ENCODE results near the gene NCDN. TPM values are rescaled to one million over a fixed set of nuclear protein-coding genes. Genes with fewer than 3 reads are reported as not detected.
"Not testable (repeated sequence)": the region's sequence is repeated elsewhere in the genome, so short reads cannot be mapped to it uniquely, and the experiment has no call there.

The NCDN gene
- total RNA-seq, 2 donors from 2014 or later: 8.6 to 11.2 TPM

- no peak for ATAC-seq
These were observed 7.5 kb downstream of the NCDN start for GRCh38 chr1:35564884-35565741.

DNA sequence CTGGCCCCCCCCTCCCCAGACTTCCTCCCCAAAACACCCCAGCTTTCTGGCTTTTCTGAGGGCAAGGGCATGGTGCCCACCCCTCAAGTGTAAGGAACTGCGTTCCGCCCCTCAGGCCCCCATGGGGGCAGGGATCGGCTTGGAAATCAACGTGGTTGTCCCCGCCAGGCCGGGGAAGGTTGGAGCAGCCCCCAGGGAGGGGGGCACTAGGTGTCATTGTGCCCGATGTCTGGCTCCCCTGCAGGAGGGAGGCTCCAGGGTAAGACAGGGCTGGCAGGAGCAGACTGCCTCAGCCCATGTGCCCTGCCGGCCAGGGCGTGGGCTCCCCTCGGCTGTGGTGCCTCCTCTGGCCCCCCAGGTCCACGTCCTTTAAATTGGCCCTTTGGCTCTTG lies 8.1 kb downstream of the NCDN start:
- no peak for ATAC-seq
- intact Hi-C loops (cut with DNase I, micrococcal nuclease): loop anchor here (5.0 to 10.0 kb wide), 3 partner anchors 111 to 162 kb away; partner anchors contain the start of gene C1orf216 (in 1 of the 2)
- DNase-seq: no peak

More at GRCh38 chr1:35564884-35565741, 7.5 kb downstream of the NCDN start:
- intact Hi-C loops (cut with DNase I, micrococcal nuclease): loop anchor here (5.0 to 10.0 kb wide), 4 partner anchors 110 to 162 kb away; partner anchors contain the start of gene C1orf216 (in 1 of the 2)
- no peak for DNase-seq

GRCh38 chr1:35567947-35568558 lies 10.5 kb downstream of the NCDN start:
- no peak for DNase-seq
- intact Hi-C loops (cut with DNase I, micrococcal nuclease): loop anchor here (5.0 to 10.0 kb wide), 3 partner anchors 113 to 159 kb away; partner anchors contain the start of gene C1orf216 (in 1 of the 2)
- ATAC-seq: no peak

DNA sequence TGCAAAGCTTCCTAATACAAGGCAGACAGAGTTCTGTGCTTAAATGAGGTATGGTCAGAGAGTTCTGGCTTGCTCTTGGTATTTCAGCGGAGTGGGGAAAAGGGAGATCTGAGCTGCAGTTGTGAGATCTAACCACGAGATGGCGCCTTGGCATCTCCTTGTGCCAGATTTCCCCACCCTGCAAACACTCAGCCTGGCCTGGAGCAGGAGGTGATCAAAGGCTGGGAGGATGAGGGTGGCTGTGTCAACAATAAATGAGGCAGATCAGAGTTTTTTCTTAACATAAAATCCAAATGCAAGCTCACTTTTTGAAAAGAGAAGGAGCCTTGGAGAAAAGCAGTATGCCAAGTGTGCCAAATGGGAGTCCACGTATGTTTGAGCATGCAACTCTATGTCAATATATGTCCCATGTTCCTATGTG lies 11.4 kb downstream of the NCDN start:
- intact Hi-C loops (cut with DNase I, micrococcal nuclease): loop anchor here (5.0 to 10.0 kb wide), 3 partner anchors 114 to 158 kb away; partner anchors contain the start of gene C1orf216 (in 1 of the 2)
- ATAC-seq: peak; percentile 65

DNA sequence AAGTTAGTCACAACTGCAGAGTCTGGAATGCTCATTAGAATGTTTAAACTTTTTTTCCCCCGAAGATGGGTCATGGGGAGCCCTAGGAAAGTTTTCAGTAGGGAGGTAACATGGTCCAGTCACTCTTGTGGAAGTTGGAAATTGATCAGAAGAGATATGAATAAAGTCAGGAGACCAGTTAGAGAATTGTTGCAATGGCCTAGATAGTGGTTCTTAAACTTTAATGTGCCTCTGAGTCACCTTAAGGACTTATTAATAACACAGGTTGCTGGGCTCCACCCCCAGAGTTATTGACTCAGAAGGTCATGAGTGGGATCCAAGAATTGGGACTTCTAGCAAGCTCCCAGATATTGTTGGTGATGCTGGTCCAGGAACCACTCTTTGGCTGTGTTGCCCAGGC lies 12.3 kb downstream of the NCDN start:
- no peak for ATAC-seq
- intact Hi-C loops (cut with DNase I, micrococcal nuclease): loop anchor here (5.0 to 10.0 kb wide), 3 partner anchors 115 to 157 kb away; partner anchors contain the start of gene C1orf216 (in 1 of the 2)
- DNase-seq: no peak

More for the DNA sequence above, 11.4 kb downstream of the NCDN start:
- DNase-seq: peak in 1 of 2 donors; percentile 73

DNA sequence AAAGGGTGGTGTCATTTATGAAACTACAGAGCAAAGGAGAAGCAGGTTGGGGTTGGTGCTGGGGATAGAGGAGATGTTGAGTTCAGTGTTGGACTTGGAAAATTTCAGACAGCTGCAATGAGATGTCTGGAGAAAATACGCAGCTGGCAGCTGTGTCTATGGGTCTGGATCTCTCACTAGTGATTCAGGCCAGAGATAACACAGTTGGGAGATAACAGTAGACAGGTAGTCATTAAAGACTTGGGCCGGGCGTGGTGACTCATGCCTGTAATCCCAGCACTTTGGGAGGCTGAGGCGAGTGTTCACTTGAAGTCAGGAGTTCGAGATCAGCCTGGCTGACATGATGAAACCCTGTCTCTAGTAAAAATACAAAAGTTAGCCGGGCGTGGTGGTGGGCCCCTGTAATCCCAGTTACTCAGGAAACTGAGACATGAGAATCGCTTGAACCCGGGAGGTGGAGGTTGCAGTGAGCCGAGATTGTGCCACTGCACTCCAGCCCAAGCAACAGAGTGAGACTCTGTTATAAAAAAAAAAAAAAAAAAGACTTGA lies 13.1 kb downstream of the NCDN start:
- intact Hi-C loops (cut with DNase I, micrococcal nuclease): no loop called here
- no peak for DNase-seq
- ATAC-seq: no peak

GRCh38 chr1:35571263-35571662 lies 13.7 kb downstream of the NCDN start:
- intact Hi-C loops (cut with DNase I, micrococcal nuclease): no loop called here
- DNase-seq (no peak), ATAC-seq (no peak)

- intact Hi-C loops (cut with DNase I, micrococcal nuclease): no loop called here
- no peak for DNase-seq
- no peak for ATAC-seq
These were observed 14.7 kb downstream of the NCDN start for GRCh38 chr1:35572296-35572695.

- intact Hi-C loops (cut with DNase I, micrococcal nuclease): no loop called here
- DNase-seq: peak; percentile 46 to 76
- peak; percentile 72 for ATAC-seq
These were observed 15.9 kb downstream of the NCDN start, which contains the start of gene TFAP2E for GRCh38 chr1:35573198-35574124. Gene TFAP2E (plus strand): TSS chr1:35573314. CDS start chr1:35573578, 264 bp downstream.

DNA sequence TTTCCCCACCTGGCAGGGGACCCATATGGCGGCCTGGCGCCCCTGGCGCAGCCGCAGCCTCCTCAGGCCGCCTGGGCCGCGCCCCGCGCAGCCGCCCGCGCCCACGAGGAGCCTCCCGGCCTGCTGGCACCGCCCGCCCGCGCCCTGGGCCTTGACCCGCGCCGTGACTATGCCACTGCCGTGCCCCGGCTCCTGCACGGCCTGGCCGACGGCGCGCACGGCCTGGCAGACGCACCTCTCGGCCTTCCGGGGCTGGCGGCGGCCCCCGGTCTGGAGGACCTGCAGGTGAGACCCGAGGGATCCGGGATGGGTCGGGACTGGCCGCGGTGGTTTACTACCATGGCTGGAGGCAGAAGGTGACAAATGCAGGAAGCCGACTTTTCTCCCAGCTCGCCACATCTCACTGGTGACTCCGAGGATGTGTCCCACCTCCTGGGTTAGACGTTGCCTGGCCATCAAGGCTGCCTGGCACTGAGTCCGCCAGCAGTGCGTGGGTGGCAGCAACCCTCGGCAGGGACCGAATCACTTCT lies 16.6 kb downstream of the NCDN start:
- ATAC-seq: peak; percentile 26
- DNase-seq: no peak
- intact Hi-C loops (cut with DNase I, micrococcal nuclease): no loop called here

GRCh38 chr1:35574655-35575415 lies 17.2 kb downstream of the NCDN start:
- intact Hi-C loops (cut with DNase I, micrococcal nuclease): no loop called here
- ATAC-seq: peak; percentile 34
- DNase-seq: no peak

DNA sequence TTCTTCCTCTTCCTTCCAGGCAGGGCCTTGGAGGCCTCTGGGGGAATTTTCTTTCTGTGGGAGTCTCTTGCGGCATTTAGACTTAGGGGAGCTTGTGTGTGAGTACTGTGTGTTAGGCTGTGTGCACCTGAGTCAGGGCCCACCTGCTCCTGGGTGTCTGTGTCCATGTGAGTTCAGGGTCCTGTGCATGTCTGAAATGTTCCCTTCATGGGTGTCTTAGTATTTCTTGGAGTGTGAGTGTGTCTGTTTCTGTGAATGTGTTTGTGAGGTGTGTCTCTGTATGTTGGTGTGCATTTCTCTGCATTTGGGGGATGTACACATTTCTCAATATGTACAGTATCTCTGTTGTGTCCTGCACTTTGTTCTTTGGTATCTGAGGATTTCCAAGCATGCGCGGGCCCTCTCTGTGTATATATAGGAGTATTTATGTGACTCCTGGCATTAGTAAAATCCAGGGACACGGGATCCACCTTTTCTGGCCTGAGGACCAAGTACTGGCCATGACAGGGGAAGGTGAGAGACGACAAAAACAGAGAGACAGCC lies 17.9 kb downstream of the NCDN start:
- intact Hi-C loops (cut with DNase I, micrococcal nuclease): no loop called here
- DNase-seq (no peak), ATAC-seq (no peak)

GRCh38 chr1:35576061-35576765 lies 18.6 kb downstream of the NCDN start:
- no peak for DNase-seq

DNA sequence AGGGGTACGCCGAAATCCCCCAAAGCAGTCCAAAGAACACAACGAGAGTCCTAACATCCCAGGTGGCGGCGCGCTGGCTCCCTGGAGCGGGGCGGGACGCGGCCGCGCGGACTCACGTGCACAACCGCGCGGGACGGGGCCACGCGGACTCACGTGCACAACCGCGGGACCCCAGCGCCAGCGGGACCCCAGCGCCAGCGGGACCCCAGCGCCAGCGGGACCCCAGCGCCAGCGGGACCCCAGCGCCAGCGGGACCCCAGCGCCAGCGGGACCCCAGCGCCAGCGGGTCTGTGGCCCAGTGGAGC lies 19.1 kb downstream of the NCDN start:
- ATAC-seq; intact Hi-C loops (cut with DNase I, micrococcal nuclease); DNase-seq: not testable (repeated sequence)

More at GRCh38 chr1:35576061-35576765, 18.6 kb downstream of the NCDN start:
- intact Hi-C loops (cut with DNase I, micrococcal nuclease): no loop called here
- ATAC-seq: no peak

DNA sequence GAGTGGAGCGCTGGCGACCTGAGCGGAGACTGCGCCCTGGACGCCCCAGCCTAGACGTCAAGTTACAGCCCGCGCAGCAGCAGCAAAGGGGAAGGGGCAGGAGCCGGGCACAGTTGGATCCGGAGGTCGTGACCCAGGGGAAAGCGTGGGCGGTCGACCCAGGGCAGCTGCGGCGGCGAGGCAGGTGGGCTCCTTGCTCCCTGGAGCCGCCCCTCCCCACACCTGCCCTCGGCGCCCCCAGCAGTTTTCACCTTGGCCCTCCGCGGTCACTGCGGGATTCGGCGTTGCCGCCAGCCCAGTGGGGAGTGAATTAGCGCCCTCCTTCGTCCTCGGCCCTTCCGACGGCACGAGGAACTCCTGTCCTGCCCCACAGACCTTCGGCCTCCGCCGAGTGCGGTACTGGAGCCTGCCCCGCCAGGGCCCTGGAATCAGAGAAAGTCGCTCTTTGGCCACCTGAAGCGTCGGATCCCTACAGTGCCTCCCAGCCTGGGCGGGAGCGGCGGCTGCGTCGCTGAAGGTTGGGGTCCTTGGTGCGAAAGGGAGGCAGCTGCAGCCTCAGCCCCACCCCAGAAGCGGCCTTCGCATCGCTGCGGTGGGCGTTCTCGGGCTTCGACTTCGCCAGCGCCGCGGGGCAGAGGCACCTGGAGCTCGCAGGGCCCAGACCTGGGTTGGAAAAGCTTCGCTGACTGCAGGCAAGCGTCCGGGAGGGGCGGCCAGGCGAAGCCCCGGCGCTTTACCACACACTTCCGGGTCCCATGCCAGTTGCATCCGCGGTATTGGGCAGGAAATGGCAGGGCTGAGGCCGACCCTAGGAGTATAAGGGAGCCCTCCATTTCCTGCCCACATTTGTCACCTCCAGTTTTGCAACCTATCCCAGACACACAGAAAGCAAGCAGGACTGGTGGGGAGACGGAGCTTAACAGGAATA lies 19.7 kb downstream of the NCDN start:
- DNase-seq: peak; percentile 51 to 65
- peak; percentile 57 for ATAC-seq
- intact Hi-C loops (cut with DNase I, micrococcal nuclease): no loop called here

All from left colon (tissue), 2 donors.